ENCODE results near the gene TECPR1.

- TF ChIP-seq CTCF (tag by site-specific recombination; IDR thresholded peaks at IDR 0.05): no peak
- no peak for TF ChIP-seq SP2 (tag by site-specific recombination; IDR thresholded peaks at IDR 0.05)
- TF ChIP-seq ZNF274 (IDR thresholded peaks at IDR 0.05; ENCODE audit: low read length): no peak
- no peak for TF ChIP-seq ZNF274 (tag by site-specific recombination; IDR thresholded peaks at IDR 0.05; ENCODE audit: borderline replicate concordance)
- no peak for TF ChIP-seq YY1 (tag by site-specific recombination; IDR thresholded peaks at IDR 0.05)
Observed at GRCh38 chr7:98241674-98242241, 10.3 kb downstream of the TECPR1 start.

All from HEK293 (cell line).